ENCODE data around the gene GPC5.

The GPC5 gene

GRCh38 chr13:91586609-91587008 lies 188.2 kb downstream of the GPC5 start:
- Histone ChIP-seq H3K79me2 (ENCODE audit: low read length) (no peaks in the 10 kb centered on the region), H3K27ac (ENCODE audit: low read length) (no peak overlapping the region), H3K4me3 (ENCODE audit: low read length) (no peak overlapping the region), H3K36me3 (replicated peaks; ENCODE audit: low read depth, low read length) (no peaks in the 10 kb centered on the region), H2AFZ (ENCODE audit: low read depth, low read length) (no peak overlapping the region), H4K20me1 (ENCODE audit: insufficient read depth, low read length) (no peaks in the 10 kb centered on the region), H3K9me3 (ENCODE audit: insufficient read depth, low read length) (no peaks in the 10 kb centered on the region), H3K4me1 (ENCODE audit: low read length) (no peaks in the 10 kb centered on the region), H3K4me2 (ENCODE audit: low read length) (no peak overlapping the region), H3K9ac (ENCODE audit: low read length) (no peak overlapping the region), H3K27me3 (ENCODE audit: low read depth, low read length) (no peaks in the 10 kb centered on the region)
- no peak for TF ChIP-seq EZH2phosphoT487 (IDR thresholded peaks at IDR 0.05; ENCODE audit: low read depth)
- TF ChIP-seq, protein P1, sequence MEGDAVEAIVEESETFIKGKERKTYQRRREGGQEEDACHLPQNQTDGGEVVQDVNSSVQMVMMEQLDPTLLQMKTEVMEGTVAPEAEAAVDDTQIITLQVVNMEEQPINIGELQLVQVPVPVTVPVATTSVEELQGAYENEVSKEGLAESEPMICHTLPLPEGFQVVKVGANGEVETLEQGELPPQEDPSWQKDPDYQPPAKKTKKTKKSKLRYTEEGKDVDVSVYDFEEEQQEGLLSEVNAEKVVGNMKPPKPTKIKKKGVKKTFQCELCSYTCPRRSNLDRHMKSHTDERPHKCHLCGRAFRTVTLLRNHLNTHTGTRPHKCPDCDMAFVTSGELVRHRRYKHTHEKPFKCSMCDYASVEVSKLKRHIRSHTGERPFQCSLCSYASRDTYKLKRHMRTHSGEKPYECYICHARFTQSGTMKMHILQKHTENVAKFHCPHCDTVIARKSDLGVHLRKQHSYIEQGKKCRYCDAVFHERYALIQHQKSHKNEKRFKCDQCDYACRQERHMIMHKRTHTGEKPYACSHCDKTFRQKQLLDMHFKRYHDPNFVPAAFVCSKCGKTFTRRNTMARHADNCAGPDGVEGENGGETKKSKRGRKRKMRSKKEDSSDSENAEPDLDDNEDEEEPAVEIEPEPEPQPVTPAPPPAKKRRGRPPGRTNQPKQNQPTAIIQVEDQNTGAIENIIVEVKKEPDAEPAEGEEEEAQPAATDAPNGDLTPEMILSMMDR (IDR thresholded peaks at IDR 0.05; ENCODE audit: low read depth, low read length), result no peak

DNA sequence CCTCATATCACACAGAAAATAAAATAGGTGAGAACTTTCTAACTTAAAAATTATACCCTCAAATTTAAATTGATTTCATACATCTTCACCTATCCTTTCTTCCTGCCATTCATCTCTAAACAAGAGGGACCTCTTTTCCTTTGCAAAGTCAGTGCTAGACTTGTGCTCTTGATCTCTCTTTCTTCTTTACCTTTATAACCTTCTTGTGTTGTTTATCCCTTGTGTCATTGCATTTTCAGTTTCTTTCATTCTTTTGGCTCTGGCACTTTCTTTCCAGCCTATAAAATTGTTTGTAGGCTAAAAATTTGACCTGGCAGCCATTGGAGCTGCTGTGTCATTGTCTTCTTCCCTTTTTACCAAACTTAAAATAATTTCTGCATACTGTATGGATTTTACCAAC lies 190.1 kb downstream of the GPC5 start:
- Histone ChIP-seq H3K4me1 (ENCODE audit: low read length) (no peaks in the 10 kb centered on the region), H2AFZ (ENCODE audit: low read depth, low read length) (no peak overlapping the region), H3K9me3 (ENCODE audit: insufficient read depth, low read length) (no peaks in the 10 kb centered on the region), H3K9ac (ENCODE audit: low read length) (no peak overlapping the region), H3K4me3 (ENCODE audit: low read length) (no peak overlapping the region), H3K4me2 (ENCODE audit: low read length) (no peak overlapping the region), H3K27ac (ENCODE audit: low read length) (no peak overlapping the region), H3K36me3 (replicated peaks; ENCODE audit: low read depth, low read length) (no peaks in the 10 kb centered on the region), H3K27me3 (ENCODE audit: low read depth, low read length) (no peaks in the 10 kb centered on the region), H3K79me2 (ENCODE audit: low read length) (no peaks in the 10 kb centered on the region), H4K20me1 (ENCODE audit: insufficient read depth, low read length) (no peaks in the 10 kb centered on the region)
- TF ChIP-seq, protein P1 (IDR thresholded peaks at IDR 0.05; ENCODE audit: low read depth, low read length), result no peak
- TF ChIP-seq EZH2phosphoT487 (IDR thresholded peaks at IDR 0.05; ENCODE audit: low read depth), result no peak

DNA sequence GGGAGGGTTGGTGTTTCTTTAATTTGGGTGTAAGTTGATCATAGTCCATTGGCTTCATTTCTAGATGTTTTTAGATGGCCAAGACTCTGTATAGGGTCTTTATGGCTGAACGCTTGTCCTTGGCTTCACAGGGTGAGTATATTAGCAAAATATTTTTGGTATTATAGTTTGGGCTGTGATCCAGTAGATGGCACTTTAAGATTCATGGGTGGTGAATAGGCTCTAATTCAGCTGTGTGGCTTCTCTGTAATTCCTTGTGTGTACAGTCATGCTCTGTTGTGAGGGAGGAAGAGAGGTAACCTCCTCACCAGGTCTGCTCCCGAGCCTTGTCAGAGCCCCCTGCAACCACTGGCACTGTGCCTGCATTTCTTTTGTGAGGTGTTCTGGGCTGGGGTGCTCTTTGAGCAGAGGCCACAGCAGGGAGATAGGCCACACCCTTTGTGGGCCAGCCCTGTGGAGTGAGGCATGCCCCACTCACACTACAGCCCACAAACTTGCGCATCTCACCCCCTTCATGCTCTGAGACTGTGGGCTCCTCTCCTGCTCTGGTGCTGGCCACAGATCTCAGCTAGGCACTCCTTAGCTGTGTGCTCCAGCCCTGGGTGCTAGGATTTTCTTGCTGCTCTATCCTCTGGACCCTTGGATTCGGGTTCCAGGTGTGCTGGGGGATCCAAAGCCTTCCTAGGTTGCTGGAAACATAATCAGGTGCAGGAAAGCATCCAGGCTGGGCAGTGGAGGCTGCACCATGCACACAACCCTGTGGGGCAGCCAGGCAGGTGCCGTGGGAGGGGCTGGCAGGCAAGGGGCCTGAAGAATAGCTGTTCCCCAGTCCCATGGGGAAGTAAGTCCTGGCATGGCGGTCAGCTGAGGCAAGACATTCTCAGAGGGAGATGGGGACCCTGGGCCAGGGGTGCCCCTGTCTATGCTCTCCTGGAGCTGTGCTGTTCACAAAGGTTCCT lies 193.9 kb downstream of the GPC5 start:
- H3K4me2 ChIP-seq (ENCODE audit: low read length), result no peak overlapping the region
- no peak overlapping the region for H3K27ac ChIP-seq (ENCODE audit: low read length)
- H3K79me2 ChIP-seq (ENCODE audit: low read length), result no peaks in the 10 kb centered on the region
- H3K9me3 ChIP-seq (ENCODE audit: insufficient read depth, low read length), result no peaks in the 10 kb centered on the region
- H3K27me3 ChIP-seq (ENCODE audit: low read depth, low read length), result no peaks in the 10 kb centered on the region
- H4K20me1 ChIP-seq (ENCODE audit: insufficient read depth, low read length), result no peaks in the 10 kb centered on the region
- no peak overlapping the region for H2AFZ ChIP-seq (ENCODE audit: low read depth, low read length)
- no peaks in the 10 kb centered on the region for H3K4me1 ChIP-seq (ENCODE audit: low read length)
- no peak for TF ChIP-seq EZH2phosphoT487 (IDR thresholded peaks at IDR 0.05; ENCODE audit: low read depth)
- TF ChIP-seq, protein P1 (IDR thresholded peaks at IDR 0.05; ENCODE audit: low read depth, low read length), result no peak
- H3K4me3 ChIP-seq (ENCODE audit: low read length), result no peak overlapping the region
- no peaks in the 10 kb centered on the region for H3K36me3 ChIP-seq (replicated peaks; ENCODE audit: low read depth, low read length)
- no peak overlapping the region for H3K9ac ChIP-seq (ENCODE audit: low read length)

- H3K4me3 ChIP-seq (ENCODE audit: low read length), result no peak overlapping the region
Observed at GRCh38 chr13:91593456-91593855, 195.0 kb downstream of the GPC5 start.

More at GRCh38 chr13:91593456-91593855, 195.0 kb downstream of the GPC5 start:
- TF ChIP-seq EZH2phosphoT487 (IDR thresholded peaks at IDR 0.05; ENCODE audit: low read depth), result no peak
- TF ChIP-seq, protein P1 (IDR thresholded peaks at IDR 0.05; ENCODE audit: low read depth, low read length), result no peak
- H3K9me3 ChIP-seq (ENCODE audit: insufficient read depth, low read length), result no peaks in the 10 kb centered on the region
- H3K4me2 ChIP-seq (ENCODE audit: low read length), result no peak overlapping the region
- no peaks in the 10 kb centered on the region for H4K20me1 ChIP-seq (ENCODE audit: insufficient read depth, low read length)
- H3K27me3 ChIP-seq (ENCODE audit: low read depth, low read length), result no peaks in the 10 kb centered on the region
- no peak overlapping the region for H2AFZ ChIP-seq (ENCODE audit: low read depth, low read length)
- no peaks in the 10 kb centered on the region for H3K36me3 ChIP-seq (replicated peaks; ENCODE audit: low read depth, low read length)
- H3K4me1 ChIP-seq (ENCODE audit: low read length), result no peaks in the 10 kb centered on the region
- no peak overlapping the region for H3K27ac ChIP-seq (ENCODE audit: low read length)
- no peak overlapping the region for H3K9ac ChIP-seq (ENCODE audit: low read length)
- no peaks in the 10 kb centered on the region for H3K79me2 ChIP-seq (ENCODE audit: low read length)

Data from OCI-LY3 (cell line).